Measurements from ENCODE around the gene ABTB2. TPM values are rescaled to one million over a fixed set of nuclear protein-coding genes. Genes with fewer than 3 reads are reported as not detected.

The ABTB2 gene
- total RNA-seq, 4 donors from 2014 or later: 3.4 to 6.2 (median 4.2) TPM

- no peak for TF ChIP-seq CTCF (IDR thresholded peaks at IDR 0.05)
- no peak for DNase-seq (ENCODE audit: low spot score)
- ATAC-seq (ENCODE audit: low FRiP score): no peak
These were observed 118.8 kb downstream of the ABTB2 start for GRCh38 chr11:34238966-34239365.

GRCh38 chr11:34238533-34238932 lies 119.3 kb downstream of the ABTB2 start:
- ATAC-seq (ENCODE audit: low FRiP score) (no peak), DNase-seq (ENCODE audit: low spot score) (no peak)
- TF ChIP-seq CTCF (IDR thresholded peaks at IDR 0.05): no peak

GRCh38 chr11:34236572-34236971 lies 121.2 kb downstream of the ABTB2 start:
- DNase-seq (ENCODE audit: low spot score): no peak
- TF ChIP-seq CTCF (IDR thresholded peaks at IDR 0.05): no peak
- ATAC-seq (ENCODE audit: low FRiP score): no peak

GRCh38 chr11:34235591-34236071 lies 122.2 kb downstream of the ABTB2 start:
- no peak for TF ChIP-seq CTCF (IDR thresholded peaks at IDR 0.05)
- ATAC-seq (ENCODE audit: low FRiP score) (no peak), DNase-seq (ENCODE audit: low spot score) (no peak)

- no peak for DNase-seq (ENCODE audit: low spot score)
- no peak for TF ChIP-seq CTCF (IDR thresholded peaks at IDR 0.05)
- no peak for ATAC-seq (ENCODE audit: low FRiP score)
These were observed 122.6 kb downstream of the ABTB2 start for GRCh38 chr11:34235189-34235588.

- no peak for DNase-seq (ENCODE audit: low spot score)
- TF ChIP-seq CTCF (IDR thresholded peaks at IDR 0.05): no peak
These were observed 123.6 kb downstream of the ABTB2 start for GRCh38 chr11:34234086-34234740.

GRCh38 chr11:34233215-34233614 lies 124.6 kb downstream of the ABTB2 start:
- no peak for DNase-seq (ENCODE audit: low spot score)
- no peak for TF ChIP-seq CTCF (IDR thresholded peaks at IDR 0.05)
- no peak for ATAC-seq (ENCODE audit: low FRiP score)

More at GRCh38 chr11:34234086-34234740, 123.6 kb downstream of the ABTB2 start:
- peak; percentile 92 for ATAC-seq (ENCODE audit: low FRiP score)
